Heart left ventricle (tissue), 16 donors: Measurements from ENCODE around the gene KANSL1. TPM values are rescaled to one million over a fixed set of nuclear protein-coding genes. Genes with fewer than 3 reads are reported as not detected.
"Not testable (repeated sequence)": the region's sequence is repeated elsewhere in the genome, so short reads cannot be mapped to it uniquely, and the experiment has no call there.

ENCODE experiments used
- ATAC-seq, 4 donors: fragments of 200-7000 bp; cut with Tn5 transposase; one replicate each; pipeline ENCODE4 v1.9.1; 2020 to 2022; ENCODE audit warnings: moderate library complexity in 4 of 4, mild to moderate bottlenecking in 3 of 4, moderate number of reproducible peaks in 1 of 4
- DNase-seq, 5 donors: peaks; one replicate each; pipeline ENCODE4 v3.0.0-alpha.2; 2020
- H3K27ac ChIP-seq, 12 donors: fragments of 200-600 bp; sonication (generic) in 4 of 12; one replicate each; pipeline versions ENCODE4 v1.5.0 to v1.8.0; 2016 to 2022; ENCODE audit warnings: mild to moderate bottlenecking in 2 of 12
- H3K27me3 ChIP-seq, 9 donors: fragments of 200-600 bp; sonication (generic) in 2 of 9; one replicate each; pipeline versions ENCODE4 v1.5.1 to v1.8.0; 2016 to 2022; ENCODE audit warnings: mild to moderate bottlenecking in 3 of 9
- H3K36me3 ChIP-seq, 9 donors: fragments of 200-600 bp; sonication (generic) in 2 of 9; one replicate each; pipeline versions ENCODE4 v1.5.0 to v1.8.0; 2018 to 2022; ENCODE audit warnings: mild to moderate bottlenecking in 2 of 9
- H3K4me1 ChIP-seq, 12 donors: fragments of 200-600 bp; sonication (generic) in 4 of 12; one replicate each; pipeline versions ENCODE4 v1.5.0 to v1.8.0; 2016 to 2022; ENCODE audit warnings: mild to moderate bottlenecking in 3 of 12
- H3K4me3 ChIP-seq, 12 donors: fragments of 200-600 bp; sonication (generic) in 4 of 12; one replicate each; pipeline versions ENCODE4 v1.5.0 to v1.8.0; 2017 to 2022; ENCODE audit warnings: mild to moderate bottlenecking in 9 of 12, moderate library complexity in 4 of 12
- H3K9me3 ChIP-seq, 12 donors: fragments of 200-600 bp; sonication (generic) in 4 of 12; one replicate each; pipeline versions ENCODE4 v1.5.0 to v1.8.0; 2016 to 2022; ENCODE audit warnings: mild to moderate bottlenecking in 1 of 12
- CTCF ChIP-seq, 12 donors: fragments of 200-600 bp; sonication (generic) in 4 of 12; IDR thresholded peaks; one replicate each; pipeline versions ENCODE4 v1.5.0 to v1.8.0; 2018 to 2022; ENCODE audit warnings: antibody characterized with exemption in 12 of 12, mild to moderate bottlenecking in 5 of 12
- POLR2A ChIP-seq, 2 donors: fragments of 450-650 bp; IDR thresholded peaks; one replicate each; pipeline ENCODE4 v1.6.1; 2017; ENCODE audit warnings: antibody characterized with exemption in 2 of 2, mild to moderate bottlenecking in 2 of 2, moderate library complexity in 2 of 2
- WGBS, 4 donors: extraction: QIAGEN DNeasy Blood & Tissue Kit in 2 of 4; methylation state at CpG; one replicate each; pipeline versions ENCODE4 v1.1.5 to v1.1.7; 2013 to 2018; 5-methylcytosine and 5-hydroxymethylcytosine counted together
- intact Hi-C, 10 donors: fragments of 100-400 bp; cut with DNase I; formaldehyde crosslinking; loops; one replicate each; pipeline versions ENCODE4 v1.11.1 to v1.14.2; 2022
- polyA plus RNA-seq, 2 donors: library from polyadenylated mRNA; stranded (reverse); fragments of 200-250 nt; gene quantifications; one replicate each; pipeline ENCODE4 v1.2.3, GENCODE V29; 2013
- total RNA-seq, 9 donors: library from RNA; depleted of rRNA in 2 of 9; stranded (reverse); fragments of >200 nt in 2 of 9; fragmentation: NEBNext Ultra II Directional in 3 of 9; extraction: Animal tissue kit (Norgen Biotek cat#: 25700) in 3 of 9; gene quantifications; one replicate each; pipeline versions ENCODE4 v1.1.0 to v1.2.4, GENCODE V29; 2016 to 2023
- donor health status: ischemic (EF 13 %, LVEDD 7.1; RV severe dilation, severe dysfunction).
- donor health status: healthy with polysubstance abuse.
- donor health status: DM: no; HTN: yes; CAD: no.
- donor health status: DM: no; HTN: no; CAD: no.
- donor health status: ischemic (EF 25% LVEDD 6.9; RV normal size, moderate dysfunction).
- donor health status: ischemic (EF 25% LVEDD 5.7; RV mildly dilated, moderate dysfunction).
- donor health status: healthy.
- donor health status: DM: yes; HTN: yes; CAD: no.
- donor health status: ischemic (EF 35%, LVEDD 5.7; RV mildly dilated, moderate dysfunction).
- donor health status: nonischemic (EF 11% LVEDD 7.7; RV severe dilation, severe dysfunction).
- donor health status: DM: yes; HTN: yes; CAD: no.
- donor health status: PGD.
- donor health status: ischemic (EF 29% LVEDD 5.4; RV normal size, mild dysfunction).
- donor health status: nonischemic (EF 23%, LVEDD 6.1; RV moderate dilation, normal function).

The KANSL1 gene
- total and polyA plus RNA-seq, 11 donors = 13.7 to 57.2 (median 28.9) TPM

- ATAC-seq = no peak
Observed at GRCh38 chr17:46090871-46091270, 102.4 kb downstream of the KANSL1 start.

GRCh38 chr17:46089389-46089965, 103.8 kb downstream of the KANSL1 start:
- WGBS, 4 donors = 79 to 87% (median 81%) methylated on average over 3 of the region's 3 CpGs
- no peaks in the 10 kb centered on the region for H3K9me3 ChIP-seq
- H3K27ac ChIP-seq = no peak overlapping the region
- TF ChIP-seq CTCF (IDR thresholded peaks at IDR 0.05) (no peak), POLR2A (IDR thresholded peaks at IDR 0.05) (no peak)
- H3K36me3 ChIP-seq = peaks cover 0 to 38% (median 33%) of the 10 kb centered on the region in 9 donors
- intact Hi-C loops = no loop called here
- H3K27me3 ChIP-seq = no peaks in the 10 kb centered on the region
- DNase-seq (no peak), ATAC-seq (no peak)
- H3K4me3 ChIP-seq = no peak overlapping the region
- peaks cover 0 to 47% (median 11%) of the 10 kb centered on the region in 12 donors for H3K4me1 ChIP-seq

More at GRCh38 chr17:46090871-46091270, 102.4 kb downstream of the KANSL1 start:
- DNase-seq = no peak
- Histone ChIP-seq H3K9me3 (no peaks in the 10 kb centered on the region), H3K4me3 (no peak overlapping the region), H3K27me3 (no peaks in the 10 kb centered on the region), H3K36me3 (peaks cover 0 to 39% (median 33%) of the 10 kb centered on the region in 9 donors), H3K27ac (no peak overlapping the region), H3K4me1 (peaks cover 0 to 40% (median 7%) of the 10 kb centered on the region in 12 donors)
- TF ChIP-seq POLR2A (IDR thresholded peaks at IDR 0.05) = no peak
- TF ChIP-seq CTCF (IDR thresholded peaks at IDR 0.05) = no peak
- WGBS, 4 donors = 63 to 79% (median 73%) methylated on average over 4 of the region's 4 CpGs
- intact Hi-C loops = no loop called here

GRCh38 chr17:46088595-46088994, 104.6 kb downstream of the KANSL1 start:
- WGBS, 4 donors = 75 to 91% (median 84%) methylated on average over 2 of the region's 2 CpGs
- H3K4me1 ChIP-seq = peaks cover 0 to 44% (median 12%) of the 10 kb centered on the region in 12 donors
- ATAC-seq = no peak

GRCh38 chr17:46087871-46088270, 105.4 kb downstream of the KANSL1 start:
- intact Hi-C loops, H3K9me3 ChIP-seq, H3K4me3 ChIP-seq, H3K27me3 ChIP-seq, DNase-seq, H3K27ac ChIP-seq: not testable (repeated sequence)
- peak in 1 of 4 donors; percentile 16 for ATAC-seq
- WGBS, 4 donors = 90 to 98% (median 96%) methylated on average over 4 of the region's 4 CpGs
- Histone ChIP-seq H3K4me1 (peaks cover 0 to 37% (median 13%) of the 10 kb centered on the region in 12 donors), H3K36me3 (peaks cover 0 to 24% (median 18%) of the 10 kb centered on the region in 9 donors)

More at GRCh38 chr17:46088595-46088994, 104.6 kb downstream of the KANSL1 start:
- intact Hi-C loops = no loop called here
- no peak for DNase-seq
- Histone ChIP-seq H3K9me3 (no peaks in the 10 kb centered on the region), H3K27me3 (no peaks in the 10 kb centered on the region), H3K36me3 (peaks cover 0 to 31% (median 24%) of the 10 kb centered on the region in 9 donors), H3K27ac (no peak overlapping the region), H3K4me3 (no peak overlapping the region)
- TF ChIP-seq CTCF (IDR thresholded peaks at IDR 0.05) (no peak), POLR2A (IDR thresholded peaks at IDR 0.05) (no peak)
